ENCODE measurements around the gene COL5A2. TPM values are rescaled to one million over a fixed set of nuclear protein-coding genes. Genes with fewer than 3 reads are reported as not detected.

COL5A2 gene
- total RNA-seq, 2 donors from 2014 or later, result 61.1 to 123 TPM

DNA sequence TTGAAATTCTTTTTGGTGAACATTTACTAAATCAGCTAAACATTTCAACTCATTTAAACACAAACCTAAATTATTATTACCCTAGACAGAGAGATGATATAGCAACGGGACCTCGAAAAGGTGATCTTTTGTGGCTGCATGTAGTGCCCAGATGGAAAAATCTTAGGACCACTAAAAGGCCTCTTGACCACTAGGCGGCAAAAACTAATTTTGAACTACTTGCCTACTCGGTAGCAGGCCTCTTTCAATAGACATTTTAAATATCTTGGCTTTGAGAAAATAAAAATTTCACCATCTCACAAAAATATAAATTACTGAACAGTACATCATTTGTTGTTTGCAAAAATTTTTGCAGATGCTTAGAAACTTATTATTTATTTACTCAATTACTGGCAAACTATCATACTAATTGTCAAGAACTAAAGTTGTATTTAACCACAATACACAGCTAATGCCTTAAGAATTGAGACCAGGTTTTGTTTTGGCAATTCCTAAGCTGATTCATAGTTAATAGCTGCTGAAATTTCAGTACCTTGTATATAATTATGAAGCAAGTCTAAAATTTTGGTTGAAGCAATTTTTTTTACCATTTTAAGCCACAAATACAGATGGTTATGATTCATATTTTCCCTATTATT lies 196.0 kb downstream of the COL5A2 start:
- intact Hi-C loops (cut with DNase I), result loop anchor here in 1 of 2 donors (5.0 kb wide), 1 partner anchor 456 kb away; no protein-coding TSS in a partner anchor

More for the DNA sequence above, 196.0 kb downstream of the COL5A2 start:
- DNase-seq (ENCODE audit: low spot score), result no peak

Small RNA genes within 50 kb of the gene (microRNA-seq; reads per million reads assigned to microRNA genes)
- gene MIR3129 (ENCODE audit: borderline microRNAs expressed in 2 of 2) (0.52 to 2.9 reads per million in 2 donors), gene MIR3606 (ENCODE audit: borderline microRNAs expressed in 2 of 2) (0 reads per million in 2 donors)

Other genes starting within 250 kb of the COL5A2 start
- 1,000 to 10,000 TPM in 1 of 2 donors, 100 to 1,000 TPM in 1; 826 to 2,244 TPM for gene COL3A1, start 205.4 kb downstream of the COL5A2 start, total RNA-seq